Measurements from ENCODE around the gene ULK4. TPM values are rescaled to one million over a fixed set of nuclear protein-coding genes. Genes with fewer than 3 reads are reported as not detected.
"Not testable (repeated sequence)": the region's sequence is repeated elsewhere in the genome, so short reads cannot be mapped to it uniquely, and the experiment has no call there.

ULK4 gene
- total and polyA plus RNA-seq, 9 donors, result 2.4 to 58.7 (median 7.3) TPM

- 32 to 53% (median 33%) methylated on average over 1 of the region's 1 CpG for WGBS, 3 donors
- Histone ChIP-seq H3K4me1 (ENCODE audit: insufficient read depth) (no peaks in the 10 kb centered on the region), H3K36me3 (no peaks in the 10 kb centered on the region), H3K4me3 (no peak overlapping the region), H3K9me3 (no peaks in the 10 kb centered on the region), H3K27me3 (no peaks in the 10 kb centered on the region), H3K27ac (no peak overlapping the region)
- intact Hi-C loops (cut with DNase I), result no loop called here
- no peak for DNase-seq
- no peak for TF ChIP-seq POLR2A (IDR thresholded peaks at IDR 0.05)
- TF ChIP-seq EP300 (IDR thresholded peaks at IDR 0.05), result no peak
- TF ChIP-seq, protein P1, sequence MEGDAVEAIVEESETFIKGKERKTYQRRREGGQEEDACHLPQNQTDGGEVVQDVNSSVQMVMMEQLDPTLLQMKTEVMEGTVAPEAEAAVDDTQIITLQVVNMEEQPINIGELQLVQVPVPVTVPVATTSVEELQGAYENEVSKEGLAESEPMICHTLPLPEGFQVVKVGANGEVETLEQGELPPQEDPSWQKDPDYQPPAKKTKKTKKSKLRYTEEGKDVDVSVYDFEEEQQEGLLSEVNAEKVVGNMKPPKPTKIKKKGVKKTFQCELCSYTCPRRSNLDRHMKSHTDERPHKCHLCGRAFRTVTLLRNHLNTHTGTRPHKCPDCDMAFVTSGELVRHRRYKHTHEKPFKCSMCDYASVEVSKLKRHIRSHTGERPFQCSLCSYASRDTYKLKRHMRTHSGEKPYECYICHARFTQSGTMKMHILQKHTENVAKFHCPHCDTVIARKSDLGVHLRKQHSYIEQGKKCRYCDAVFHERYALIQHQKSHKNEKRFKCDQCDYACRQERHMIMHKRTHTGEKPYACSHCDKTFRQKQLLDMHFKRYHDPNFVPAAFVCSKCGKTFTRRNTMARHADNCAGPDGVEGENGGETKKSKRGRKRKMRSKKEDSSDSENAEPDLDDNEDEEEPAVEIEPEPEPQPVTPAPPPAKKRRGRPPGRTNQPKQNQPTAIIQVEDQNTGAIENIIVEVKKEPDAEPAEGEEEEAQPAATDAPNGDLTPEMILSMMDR (IDR thresholded peaks at IDR 0.05), result no peak
Measured at GRCh38 chr3:41845826-41846225, 116.1 kb downstream of the ULK4 start.

DNA sequence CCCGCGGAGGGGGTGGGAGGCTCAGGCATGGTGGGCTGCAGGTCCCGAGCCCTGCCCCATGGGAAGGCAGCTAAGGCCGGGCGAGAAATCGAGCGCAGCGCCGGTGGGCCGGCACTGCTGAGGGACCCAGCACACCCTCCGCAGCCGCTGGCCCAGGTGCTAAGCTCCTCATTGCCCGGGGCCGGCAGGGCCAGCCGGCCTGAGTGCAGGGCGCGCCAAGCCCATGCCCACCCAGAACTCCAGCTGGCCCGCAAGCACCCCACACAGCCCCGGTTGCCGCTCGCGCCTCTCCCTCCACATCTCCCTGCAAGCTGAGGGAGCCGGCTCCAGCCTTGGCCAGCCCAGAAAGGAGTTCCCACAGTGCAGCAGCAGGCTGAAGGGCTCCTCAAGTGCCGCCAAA, 117.6 kb downstream of the ULK4 start:
- H3K27me3 ChIP-seq; H3K9me3 ChIP-seq; H3K4me3 ChIP-seq; H3K4me1 ChIP-seq (ENCODE audit: insufficient read depth); intact Hi-C loops (cut with DNase I); H3K36me3 ChIP-seq; DNase-seq; H3K27ac ChIP-seq: not testable (repeated sequence)
- 98% methylated on average over 24 of the region's 24 CpGs for WGBS, 3 donors

GRCh38 chr3:41840936-41841668, 120.8 kb downstream of the ULK4 start:
- H3K27me3 ChIP-seq; intact Hi-C loops (cut with DNase I); H3K4me3 ChIP-seq; H3K27ac ChIP-seq; H3K4me1 ChIP-seq (ENCODE audit: insufficient read depth); H3K9me3 ChIP-seq; H3K36me3 ChIP-seq; DNase-seq: not testable (repeated sequence)
- WGBS, 3 donors, result 89 to 98% (median 95%) methylated on average over 43 to 52 of the region's 52 CpGs

- Histone ChIP-seq H3K27ac (no peak overlapping the region), H3K4me1 (ENCODE audit: insufficient read depth) (no peaks in the 10 kb centered on the region), H3K9me3 (no peaks in the 10 kb centered on the region), H3K36me3 (no peaks in the 10 kb centered on the region), H3K4me3 (no peak overlapping the region), H3K27me3 (no peaks in the 10 kb centered on the region)
- intact Hi-C loops (cut with DNase I), result no loop called here
- 71 to 79% (median 78%) methylated on average over 11 of the region's 11 CpGs for WGBS, 3 donors
- no peak for TF ChIP-seq POLR2A (IDR thresholded peaks at IDR 0.05)
- TF ChIP-seq, protein P1 (IDR thresholded peaks at IDR 0.05), result no peak
- TF ChIP-seq EP300 (IDR thresholded peaks at IDR 0.05), result no peak
- DNase-seq, result no peak
Measured at GRCh38 chr3:41836360-41837134, 125.4 kb downstream of the ULK4 start.

GRCh38 chr3:41833628-41834027, 128.3 kb downstream of the ULK4 start:
- H3K27ac ChIP-seq, result no peak overlapping the region
- WGBS, 3 donors, result 87 to 97% (median 94%) methylated on average over 3 of the region's 3 CpGs
- intact Hi-C loops (cut with DNase I), result no loop called here
- no peaks in the 10 kb centered on the region for H3K36me3 ChIP-seq
- no peaks in the 10 kb centered on the region for H3K27me3 ChIP-seq
- no peaks in the 10 kb centered on the region for H3K4me1 ChIP-seq (ENCODE audit: insufficient read depth)
- no peak overlapping the region for H3K4me3 ChIP-seq
- DNase-seq, result no peak
- TF ChIP-seq EP300 (IDR thresholded peaks at IDR 0.05), result no peak
- TF ChIP-seq POLR2A (IDR thresholded peaks at IDR 0.05), result no peak
- TF ChIP-seq, protein P1 (IDR thresholded peaks at IDR 0.05), result no peak
- no peaks in the 10 kb centered on the region for H3K9me3 ChIP-seq

Data from ovary (tissue), 9 donors.